ENCODE data around the gene LMX1A. TPM values are rescaled to one million over a fixed set of nuclear protein-coding genes. Genes with fewer than 3 reads are reported as not detected.

Gene LMX1A
- total RNA-seq, 1 donor from 2014 or later = 8.7 TPM

GRCh38 chr1:165356876-165357275 lies 361 bp upstream of the LMX1A start:
- DNase-seq (ENCODE audit: low spot score) = peak; percentile 69
- H4K20me1 ChIP-seq (ENCODE audit: low read depth) = no peaks in the 10 kb centered on the region
- H3K9me3 Mint-ChIP-seq = no peaks in the 10 kb centered on the region
- H3K27me3 ChIP-seq = peaks cover 100% of the 10 kb centered on the region
- H3K4me3 ChIP-seq = peak overlapping the region; percentile 65
- H3K36me3 Mint-ChIP-seq = peaks cover 2% of the 10 kb centered on the region
- H3K27me3 Mint-ChIP-seq (ENCODE audit: insufficient read depth, low read depth) = peaks cover 61% of the 10 kb centered on the region
- H3K27ac ChIP-seq = no peak overlapping the region
- H3K36me3 ChIP-seq = no peaks in the 10 kb centered on the region
- H3K27ac Mint-ChIP-seq = no peak overlapping the region
- H3K79me2 ChIP-seq (ENCODE audit: low read depth) = no peaks in the 10 kb centered on the region
- H2AFZ ChIP-seq (replicated peaks) = peak overlapping the region; percentile 90
- peak overlapping the region; percentile 81 for H3K4me3 Mint-ChIP-seq
- H3K4me2 ChIP-seq = peak overlapping the region; percentile 97
- TF ChIP-seq EZH2phosphoT487 (IDR thresholded peaks at IDR 0.05) = peak; percentile 50
- TF ChIP-seq CTCF (IDR thresholded peaks at IDR 0.05) = no peak
- no peak for TF ChIP-seq EZH2 (IDR thresholded peaks at IDR 0.05)
- no peaks in the 10 kb centered on the region for H3K9me3 ChIP-seq (ENCODE audit: low read depth)
- H3K4me1 Mint-ChIP-seq = peaks cover 34% of the 10 kb centered on the region
- H3K9ac ChIP-seq = no peak overlapping the region
- peaks cover 46% of the 10 kb centered on the region for H3F3A ChIP-seq (ENCODE audit: low read depth)
- H3K4me1 ChIP-seq = peaks cover 53% of the 10 kb centered on the region

GRCh38 chr1:165355139-165355976 lies 1.2 kb downstream of the LMX1A start:
- H3K4me1 Mint-ChIP-seq = peaks cover 45% of the 10 kb centered on the region
- peaks cover 68% of the 10 kb centered on the region for H3K4me1 ChIP-seq
- peak overlapping the region; percentile 97 for H3K4me2 ChIP-seq
- H3K27me3 ChIP-seq = peaks cover 94% of the 10 kb centered on the region
- H3F3A ChIP-seq (ENCODE audit: low read depth) = peaks cover 61% of the 10 kb centered on the region
- peak; percentile 17 for TF ChIP-seq EZH2phosphoT487 (IDR thresholded peaks at IDR 0.05)
- TF ChIP-seq EZH2 (IDR thresholded peaks at IDR 0.05) = no peak
- no peaks in the 10 kb centered on the region for H3K9me3 ChIP-seq (ENCODE audit: low read depth)
- H3K27ac ChIP-seq = no peak overlapping the region
- peaks cover 4% of the 10 kb centered on the region for H3K36me3 Mint-ChIP-seq
- H3K9ac ChIP-seq = no peak overlapping the region
- H3K27ac Mint-ChIP-seq = no peak overlapping the region
- H3K9me3 Mint-ChIP-seq = no peaks in the 10 kb centered on the region
- H3K4me3 Mint-ChIP-seq = peak overlapping the region; percentile 89
- H3K79me2 ChIP-seq (ENCODE audit: low read depth) = no peaks in the 10 kb centered on the region
- H3K27me3 Mint-ChIP-seq (ENCODE audit: insufficient read depth, low read depth) = peaks cover 72% of the 10 kb centered on the region
- H2AFZ ChIP-seq (replicated peaks) = peak overlapping the region; percentile 90
- no peaks in the 10 kb centered on the region for H4K20me1 ChIP-seq (ENCODE audit: low read depth)
- H3K36me3 ChIP-seq = no peaks in the 10 kb centered on the region
- peak overlapping the region; percentile 65 for H3K4me3 ChIP-seq
- DNase-seq (ENCODE audit: low spot score) = peak; percentile 63

- Histone ChIP-seq H3K27me3 (peaks cover 88% of the 10 kb centered on the region), H3K4me2 (peak overlapping the region; percentile 97), H3K9me3 (ENCODE audit: low read depth) (no peaks in the 10 kb centered on the region), H3F3A (ENCODE audit: low read depth) (peaks cover 68% of the 10 kb centered on the region), H3K4me3 (peak overlapping the region; percentile 65), H3K27ac (no peak overlapping the region), H4K20me1 (ENCODE audit: low read depth) (no peaks in the 10 kb centered on the region), H3K4me1 (peaks cover 73% of the 10 kb centered on the region), H3K9ac (no peak overlapping the region), H3K79me2 (ENCODE audit: low read depth) (no peaks in the 10 kb centered on the region), H2AFZ (replicated peaks) (no peak overlapping the region), H3K36me3 (no peaks in the 10 kb centered on the region)
- peak; percentile 70 for DNase-seq (ENCODE audit: low spot score)
- Mint-ChIP-seq H3K9me3 (no peaks in the 10 kb centered on the region), H3K27ac (no peak overlapping the region), H3K4me3 (peak overlapping the region; percentile 89), H3K4me1 (peaks cover 45% of the 10 kb centered on the region), H3K27me3 (ENCODE audit: insufficient read depth, low read depth) (peaks cover 69% of the 10 kb centered on the region), H3K36me3 (peaks cover 4% of the 10 kb centered on the region)
- TF ChIP-seq CTCF (IDR thresholded peaks at IDR 0.05) (no peak), EZH2phosphoT487 (IDR thresholded peaks at IDR 0.05) (peak; percentile 57), EZH2 (IDR thresholded peaks at IDR 0.05) (peak; percentile 68)
These were observed 1.8 kb downstream of the LMX1A start for GRCh38 chr1:165354739-165355138.
